HepG2 (cell line): ENCODE results near the gene SMURF1. TPM values are rescaled to one million over a fixed set of nuclear protein-coding genes. Genes with fewer than 3 reads are reported as not detected.

ENCODE experiments used
- ATAC-seq: fragments of 200-7000 bp; cut with Tn5 transposase; 3 replicates; pipeline ENCODE4 v1.9.1; 2020; ENCODE audit warnings: mild to moderate bottlenecking, moderate library complexity
- BruUV-seq: library from RNA; stranded (reverse); fragments of 400-500 nt; replicated peaks from 2 replicates; lab custom pipeline; 2021; lab: Mats Ljungman, UMichigan
- CTCF ChIA-PET: fragments of 300-600 bp; formaldehyde crosslinking; extraction: SDS; loops from one replicate; lab custom pipeline; 2021; ENCODE audit warnings: low total read pairs, inconsistent platforms, low intra/inter-chr PET ratio; lab: Yijun Ruan, JAX
- POLR2A ChIA-PET: fragments of 350-600 bp; sonication (Branson Sonifier 250); formaldehyde crosslinking; loops from one replicate; lab custom pipeline; 2020; ENCODE audit warnings: antibody characterized with exemption, inconsistent platforms; lab: Yijun Ruan, JAX
- DNase-seq: peaks from one replicate; pipeline ENCODE4 v3.0.0-alpha.2; 2015; ENCODE audit warnings: low spot score
- FAIRE-seq: peaks from 3 replicates; lab custom pipeline; 2011; peaks lifted over from hg19 to GRCh38; lab: Jason Lieb, UNC
- H2AFZ ChIP-seq: one replicate; pipeline ENCODE4 v1.6.1; 2011; ENCODE audit warnings: low read length, inconsistent platforms
- H3K27ac ChIP-seq: fragments of 300-600 bp; 3 replicates; pipeline ENCODE4 v1.8.0; 2011; ENCODE audit warnings: mixed run types, mild to moderate bottlenecking, mixed read lengths, low read length, inconsistent platforms; ENCODE audit not compliant: insufficient read depth; ENCODE audit errors: extremely low read length
- H3K27me3 ChIP-seq, 2 experiments: fragments of 200-600 bp in 1 of 2; 2 replicates in 1 of 2; 3 replicates in 1 of 2; pipeline versions ENCODE4 v1.6.0 to v1.8.0; 2011; ENCODE audit warnings: low read length in 2 of 2, mild to moderate bottlenecking in 2 of 2, moderate library complexity in 2 of 2, inconsistent platforms in 1 of 2; ENCODE audit not compliant: insufficient read depth in 2 of 2, control insufficient read depth in 1 of 2
- H3K36me3 ChIP-seq, 2 experiments: fragments of 200-600 bp in 1 of 2; replicated peaks in 1 of 2; 2 replicates in 1 of 2; 3 replicates in 1 of 2; pipeline versions ENCODE4 v1.5.1 to v1.8.0; 2011; ENCODE audit warnings: low read length in 2 of 2, inconsistent platforms in 1 of 2; ENCODE audit not compliant: insufficient read depth in 2 of 2, control insufficient read depth in 1 of 2
- H3K4me1 ChIP-seq: 2 replicates; pipeline ENCODE4 v1.5.1; 2012; ENCODE audit warnings: low read length, inconsistent platforms; ENCODE audit not compliant: insufficient read depth
- H3K4me2 ChIP-seq: 2 replicates; pipeline ENCODE4 v1.6.0; 2011; ENCODE audit warnings: low read depth, low read length, inconsistent platforms
- H3K4me3 ChIP-seq, 3 experiments: fragments of 200-600 bp in 1 of 3; sonication (generic), shearing (Covaris generic) in 1 of 3; replicated peaks in 1 of 3; 2 replicates each; pipeline ENCODE4 v1.5.1; 2011 to 2016; ENCODE audit warnings: low read length in 3 of 3, inconsistent platforms in 2 of 3, low read depth in 2 of 3, mild to moderate bottlenecking in 2 of 3, control low read depth in 1 of 3, mixed read lengths in 1 of 3; ENCODE audit not compliant: insufficient read depth in 1 of 3
- H3K79me2 ChIP-seq: one replicate; pipeline ENCODE4 v1.6.1; 2011; ENCODE audit warnings: low read length, inconsistent platforms; ENCODE audit not compliant: insufficient read depth
- H3K9ac ChIP-seq: 2 replicates; pipeline ENCODE4 v1.6.0; 2011; ENCODE audit warnings: mild to moderate bottlenecking, low read depth, low read length, inconsistent platforms; ENCODE audit not compliant: insufficient read depth
- H3K9me3 ChIP-seq: 2 replicates; pipeline ENCODE4 v1.5.1; 2012; ENCODE audit warnings: mild to moderate bottlenecking, low read length
- H4K20me1 ChIP-seq: 2 replicates; pipeline ENCODE4 v1.6.0; 2011; ENCODE audit warnings: inconsistent platforms, mild to moderate bottlenecking, low read length, moderate library complexity; ENCODE audit not compliant: insufficient read depth
- JARID2 ChIP-seq: sonication (generic); formaldehyde crosslinking; IDR thresholded peaks from 2 replicates; pipeline ENCODE4 v1.8.1; 2023; ENCODE audit warnings: missing genetic modification reagents, inconsistent platforms; ENCODE audit not compliant: insufficient replicate concordance
- NONO ChIP-seq, 2 experiments: fragments of 450-650 bp in 1 of 2; sonication (generic) in 1 of 2; formaldehyde crosslinking in 1 of 2; IDR thresholded peaks in 1 of 2; conservative IDR thresholded peaks in 1 of 2; 2 replicates each; pipeline versions ENCODE4 v1.6.1 to v1.8.0; 2017 to 2022; ENCODE audit warnings: mild to moderate bottlenecking in 1 of 2, missing genetic modification reagents in 1 of 2, moderate library complexity in 1 of 2
- PTBP1 ChIP-seq: fragments of 200-400 bp; formaldehyde crosslinking; IDR thresholded peaks from 2 replicates; pipeline ENCODE4 v1.6.1; 2018; ENCODE audit warnings: low read length, low read depth; ENCODE audit not compliant: poor library complexity, severe bottlenecking
- RORA ChIP-seq: sonication (generic); formaldehyde crosslinking; IDR thresholded peaks from 2 replicates; pipeline ENCODE4 v1.5.0; 2020; ENCODE audit warnings: mild to moderate bottlenecking, missing genetic modification reagents, moderate library complexity
- ZNF703 ChIP-seq: sonication (generic); formaldehyde crosslinking; IDR thresholded peaks from 2 replicates; pipeline ENCODE4 v1.5.1; 2020; ENCODE audit warnings: missing genetic modification reagents, mild to moderate bottlenecking, moderate library complexity, borderline replicate concordance
- WGBS: methylation state at CpG from one replicate; pipeline ENCODE4 v1.1.6; 2017; ENCODE audit warnings: low lambda C conversion rate; 5-methylcytosine and 5-hydroxymethylcytosine counted together
- in situ Hi-C: cut with HindIII; loops from 2 replicates; pipeline ENCODE4 v1.10.0; 2017; ENCODE audit warnings: low pct_unique_long_range_greater_than_20kb; ENCODE audit not compliant: extremely low pct_ligation_motif_present
- intact Hi-C: fragments of 100-400 bp; cut with micrococcal nuclease; formaldehyde crosslinking; loops from one replicate; pipeline ENCODE4 v1.10.0; 2022; ENCODE audit not compliant: unreplicated experiment
- polyA plus RNA-seq, 8 experiments: library from polyadenylated mRNA; depleted of rRNA in 3 of 8; stranded (reverse) in 7 of 8; unstranded in 1 of 8; fragments of >200 nt; fragmentation: Illumina TruSeq in 4 of 8; extraction: Trizol in 4 of 8; gene quantifications; 2 replicates each; pipeline versions ENCODE4 v1.2.1 to v1.2.3, GENCODE V29; 2011 to 2016; ENCODE audit warnings: low read depth in 4 of 8, missing spikeins in 1 of 8, mixed read lengths in 1 of 8; ENCODE audit not compliant: insufficient read depth in 1 of 8
- total RNA-seq, 5 experiments: library from RNA; depleted of rRNA; stranded (reverse); fragments of >200 nt; fragmentation: Illumina TruSeq; extraction: Trizol; gene quantifications; 2 replicates each; pipeline ENCODE4 v1.2.3, GENCODE V29; 2016; ENCODE audit warnings: low read depth in 1 of 5
- TF ChIP-seq, protein P1 (sequence below): sonication (generic); formaldehyde crosslinking; IDR thresholded peaks from 2 replicates; pipeline ENCODE4 v1.5.0; 2020; ENCODE audit warnings: mild to moderate bottlenecking, missing genetic modification reagents
- TF ChIP-seq, protein P2 (sequence below): sonication (generic); formaldehyde crosslinking; IDR thresholded peaks from 2 replicates; pipeline ENCODE4 v1.4.0; 2020; ENCODE audit warnings: missing genetic modification reagents
- TF ChIP-seq, protein P3 (sequence below): sonication (generic); formaldehyde crosslinking; IDR thresholded peaks from 2 replicates; pipeline ENCODE4 v1.8.0; 2022; ENCODE audit warnings: mild to moderate bottlenecking, missing genetic modification reagents
- TF ChIP-seq, protein P4 (sequence below): sonication (generic); formaldehyde crosslinking; IDR thresholded peaks from 2 replicates; pipeline ENCODE4 v1.5.0; 2020; ENCODE audit warnings: missing genetic modification reagents

SMURF1 gene
- total and polyA plus RNA-seq, 2 of the 13 experiments (the other 11 are each of a cell fraction or from before 2014, with no cell fraction given), result 8.3 to 11.1 TPM

DNA sequence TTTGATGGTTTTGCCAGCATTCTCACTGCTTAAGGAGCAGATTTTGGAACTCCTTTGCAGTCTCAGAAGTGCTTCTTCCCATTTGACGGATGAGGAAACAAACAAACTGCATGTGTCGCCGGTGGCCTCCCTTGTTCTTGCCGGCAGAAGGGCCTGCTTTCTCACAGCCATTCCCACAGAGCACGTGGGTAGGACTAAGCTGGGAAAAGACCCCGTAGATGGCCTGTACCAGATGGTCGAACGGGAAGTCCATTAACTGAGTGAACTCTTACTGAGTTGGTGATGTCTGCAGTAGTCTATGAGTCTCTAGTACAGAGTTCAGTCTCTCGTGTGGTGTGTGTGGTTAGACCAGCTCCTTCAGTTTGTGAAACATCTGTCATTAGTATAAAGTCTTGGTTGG lies 133.6 kb downstream of the SMURF1 start (continued):
- TF ChIP-seq ZNF703, result no peak

DNA sequence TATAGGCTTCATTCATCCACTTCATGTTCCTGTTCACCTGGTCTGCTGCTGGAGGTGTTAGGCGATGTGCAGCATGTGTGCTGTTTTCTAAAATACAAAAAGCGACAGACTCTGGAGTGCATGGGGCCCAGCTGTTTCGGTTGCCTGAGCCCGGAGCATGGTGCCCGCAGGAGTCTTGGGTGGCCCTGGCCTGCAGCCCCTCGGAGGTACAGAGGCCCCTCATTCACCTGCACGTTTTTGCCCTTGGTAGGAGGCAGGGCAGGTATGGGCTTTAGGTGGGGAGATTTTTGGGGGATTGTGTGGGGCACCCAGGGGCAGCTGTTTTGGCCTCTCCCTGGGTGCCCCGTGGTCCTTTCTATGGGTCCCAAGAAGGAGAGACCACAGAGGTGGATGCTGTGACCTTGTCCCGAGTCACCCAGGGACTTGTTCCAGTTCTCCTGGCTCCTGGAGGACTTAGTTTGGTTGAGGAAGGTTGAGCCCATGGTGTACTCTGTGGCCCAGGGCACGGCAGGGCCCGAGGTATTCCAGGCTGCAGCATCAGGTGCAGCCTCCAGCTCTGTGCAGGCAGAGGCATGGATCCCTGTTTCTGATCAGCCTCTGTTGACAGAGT lies 134.9 kb downstream of the SMURF1 start:
- peaks cover 43 to 86% of the 10 kb centered on the region in 2 experiments for H3K36me3 ChIP-seq
- FAIRE-seq, result no peak
- 100% methylated on average over 5 of the region's 11 CpGs for WGBS
- no peaks in the 10 kb centered on the region for H3K79me2 ChIP-seq
- no peak overlapping the region for H3K9ac ChIP-seq
- ChIA-PET CTCF (no interaction called here), POLR2A (no interaction called here)
- no peaks in the 10 kb centered on the region for H4K20me1 ChIP-seq
- no peaks in the 10 kb centered on the region for H3K4me1 ChIP-seq
- no peak for DNase-seq
- no TSS peak for BruUV-seq
- H3K27me3 ChIP-seq, result no peaks in the 10 kb centered on the region
- H3K27ac ChIP-seq, result no peak overlapping the region
- no peak overlapping the region for H3K4me2 ChIP-seq
- in situ Hi-C loops (no loop called here), intact Hi-C loops (no loop called here)
- H3K4me3 ChIP-seq, result no peak overlapping the region
- no peak overlapping the region for H2AFZ ChIP-seq
- H3K9me3 ChIP-seq, result no peaks in the 10 kb centered on the region
- ATAC-seq, result no peak
- TF ChIP-seq, protein P1, sequence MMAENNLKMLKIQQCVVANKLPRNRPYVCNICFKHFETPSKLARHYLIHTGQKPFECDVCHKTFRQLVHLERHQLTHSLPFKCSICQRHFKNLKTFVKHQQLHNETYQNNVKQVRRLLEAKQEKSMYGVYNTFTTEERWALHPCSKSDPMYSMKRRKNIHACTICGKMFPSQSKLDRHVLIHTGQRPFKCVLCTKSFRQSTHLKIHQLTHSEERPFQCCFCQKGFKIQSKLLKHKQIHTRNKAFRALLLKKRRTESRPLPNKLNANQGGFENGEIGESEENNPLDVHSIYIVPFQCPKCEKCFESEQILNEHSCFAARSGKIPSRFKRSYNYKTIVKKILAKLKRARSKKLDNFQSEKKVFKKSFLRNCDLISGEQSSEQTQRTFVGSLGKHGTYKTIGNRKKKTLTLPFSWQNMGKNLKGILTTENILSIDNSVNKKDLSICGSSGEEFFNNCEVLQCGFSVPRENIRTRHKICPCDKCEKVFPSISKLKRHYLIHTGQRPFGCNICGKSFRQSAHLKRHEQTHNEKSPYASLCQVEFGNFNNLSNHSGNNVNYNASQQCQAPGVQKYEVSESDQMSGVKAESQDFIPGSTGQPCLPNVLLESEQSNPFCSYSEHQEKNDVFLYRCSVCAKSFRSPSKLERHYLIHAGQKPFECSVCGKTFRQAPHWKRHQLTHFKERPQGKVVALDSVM, result no peak
- no peak for TF ChIP-seq RORA
- TF ChIP-seq, protein P2, sequence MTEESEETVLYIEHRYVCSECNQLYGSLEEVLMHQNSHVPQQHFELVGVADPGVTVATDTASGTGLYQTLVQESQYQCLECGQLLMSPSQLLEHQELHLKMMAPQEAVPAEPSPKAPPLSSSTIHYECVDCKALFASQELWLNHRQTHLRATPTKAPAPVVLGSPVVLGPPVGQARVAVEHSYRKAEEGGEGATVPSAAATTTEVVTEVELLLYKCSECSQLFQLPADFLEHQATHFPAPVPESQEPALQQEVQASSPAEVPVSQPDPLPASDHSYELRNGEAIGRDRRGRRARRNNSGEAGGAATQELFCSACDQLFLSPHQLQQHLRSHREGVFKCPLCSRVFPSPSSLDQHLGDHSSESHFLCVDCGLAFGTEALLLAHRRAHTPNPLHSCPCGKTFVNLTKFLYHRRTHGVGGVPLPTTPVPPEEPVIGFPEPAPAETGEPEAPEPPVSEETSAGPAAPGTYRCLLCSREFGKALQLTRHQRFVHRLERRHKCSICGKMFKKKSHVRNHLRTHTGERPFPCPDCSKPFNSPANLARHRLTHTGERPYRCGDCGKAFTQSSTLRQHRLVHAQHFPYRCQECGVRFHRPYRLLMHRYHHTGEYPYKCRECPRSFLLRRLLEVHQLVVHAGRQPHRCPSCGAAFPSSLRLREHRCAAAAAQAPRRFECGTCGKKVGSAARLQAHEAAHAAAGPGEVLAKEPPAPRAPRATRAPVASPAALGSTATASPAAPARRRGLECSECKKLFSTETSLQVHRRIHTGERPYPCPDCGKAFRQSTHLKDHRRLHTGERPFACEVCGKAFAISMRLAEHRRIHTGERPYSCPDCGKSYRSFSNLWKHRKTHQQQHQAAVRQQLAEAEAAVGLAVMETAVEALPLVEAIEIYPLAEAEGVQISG (CRISPR knock-in tag), result no peak
- no peak for TF ChIP-seq NONO (IDR thresholded peaks at IDR 0.05)
- no peak for TF ChIP-seq NONO (CRISPR knock-in tag; conservative IDR thresholded peaks at IDR 0.05)
- no peak for TF ChIP-seq JARID2 (CRISPR knock-in tag)
- TF ChIP-seq, protein P3, sequence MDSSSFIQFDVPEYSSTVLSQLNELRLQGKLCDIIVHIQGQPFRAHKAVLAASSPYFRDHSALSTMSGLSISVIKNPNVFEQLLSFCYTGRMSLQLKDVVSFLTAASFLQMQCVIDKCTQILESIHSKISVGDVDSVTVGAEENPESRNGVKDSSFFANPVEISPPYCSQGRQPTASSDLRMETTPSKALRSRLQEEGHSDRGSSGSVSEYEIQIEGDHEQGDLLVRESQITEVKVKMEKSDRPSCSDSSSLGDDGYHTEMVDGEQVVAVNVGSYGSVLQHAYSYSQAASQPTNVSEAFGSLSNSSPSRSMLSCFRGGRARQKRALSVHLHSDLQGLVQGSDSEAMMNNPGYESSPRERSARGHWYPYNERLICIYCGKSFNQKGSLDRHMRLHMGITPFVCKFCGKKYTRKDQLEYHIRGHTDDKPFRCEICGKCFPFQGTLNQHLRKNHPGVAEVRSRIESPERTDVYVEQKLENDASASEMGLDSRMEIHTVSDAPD (CRISPR knock-in tag), result no peak
- TF ChIP-seq, protein P4, sequence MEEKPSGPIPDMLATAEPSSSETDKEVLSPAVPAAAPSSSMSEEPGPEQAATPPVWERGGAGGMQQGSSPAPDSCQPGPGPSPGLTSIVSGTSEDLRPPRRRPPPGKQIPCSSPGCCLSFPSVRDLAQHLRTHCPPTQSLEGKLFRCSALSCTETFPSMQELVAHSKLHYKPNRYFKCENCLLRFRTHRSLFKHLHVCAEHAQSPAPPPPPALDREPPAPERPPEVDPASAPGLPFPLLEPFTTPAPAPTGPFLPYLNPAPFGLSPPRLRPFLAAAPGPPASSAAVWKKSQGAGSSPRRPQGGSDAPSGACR (CRISPR knock-in tag), result no peak
- TF ChIP-seq PTBP1, result no peak
